ENCODE results near the gene CFAP61. TPM values are rescaled to one million over a fixed set of nuclear protein-coding genes. Genes with fewer than 3 reads are reported as not detected.
"Not testable (repeated sequence)": the region's sequence is repeated elsewhere in the genome, so short reads cannot be mapped to it uniquely, and the experiment has no call there.

Gene CFAP61
- total RNA-seq: 8.6 TPM
- long read RNA-seq, partial matches to known transcripts: 1 of 3 reads
- long read RNA-seq, other reads (novel, unspliced or antisense): 2 of 3 reads

GRCh38 chr20:20052074-20052970 lies at the start of gene CFAP61, which contains the start of gene CRNKL1:
TSS of gene CFAP61 (plus strand) at chr20:20052532. CDS start at chr20:20056654, 4,122 bp downstream.
TSS of gene CRNKL1 (minus strand) at chr20:20052466. CDS start at chr20:20052342, 124 bp downstream.
- peaks cover 17% of the 10 kb centered on the region for H3K4me1 ChIP-seq
- TF ChIP-seq CTCF (IDR thresholded peaks at IDR 0.05): no peak
- peaks cover 34% of the 10 kb centered on the region for H3K36me3 ChIP-seq
- H3K27ac ChIP-seq: peak within 1 kb of the TSS; percentile 87
- peak within 1 kb of the TSS; percentile 88 for H3K4me3 ChIP-seq
- no peaks in the 10 kb centered on the region for H3K27me3 ChIP-seq (ENCODE audit: low read depth)
- intact Hi-C loops (cut with DNase I): no loop called here
- H3K9me3 ChIP-seq: no peaks in the 10 kb centered on the region
- ATAC-seq (peak; percentile 99), DNase-seq (peak; percentile 98)

- TF ChIP-seq CTCF (IDR thresholded peaks at IDR 0.05): no peak
- H3K36me3 ChIP-seq: peaks cover 43% of the 10 kb centered on the region
- DNase-seq (no peak), ATAC-seq (peak; percentile 60 to 65)
- peak overlapping the region; percentile 61 for H3K27ac ChIP-seq
- no peaks in the 10 kb centered on the region for H3K27me3 ChIP-seq (ENCODE audit: low read depth)
- H3K4me3 ChIP-seq: peak overlapping the region; percentile 28
- H3K9me3 ChIP-seq: no peaks in the 10 kb centered on the region
- H3K4me1 ChIP-seq: peaks cover 51% of the 10 kb centered on the region
- intact Hi-C loops (cut with DNase I): no loop called here
These were observed 49.0 kb upstream of the CFAP61 start for GRCh38 chr20:20003031-20003954.

- intact Hi-C loops (cut with DNase I); DNase-seq; H3K27me3 ChIP-seq (ENCODE audit: low read depth); H3K9me3 ChIP-seq; ATAC-seq: not testable (repeated sequence)
- Histone ChIP-seq H3K4me3 (peak overlapping the region; percentile 28), H3K4me1 (peaks cover 45% of the 10 kb centered on the region), H3K36me3 (peaks cover 37% of the 10 kb centered on the region), H3K27ac (peak overlapping the region; percentile 61)
These were observed 48.4 kb upstream of the CFAP61 start for GRCh38 chr20:20003955-20004322.

GRCh38 chr20:20005342-20005741 lies 47.0 kb upstream of the CFAP61 start:
- H3K27me3 ChIP-seq (ENCODE audit: low read depth): no peaks in the 10 kb centered on the region
- intact Hi-C loops (cut with DNase I): no loop called here
- no peaks in the 10 kb centered on the region for H3K9me3 ChIP-seq
- H3K36me3 ChIP-seq: peaks cover 23% of the 10 kb centered on the region
- H3K4me1 ChIP-seq: peaks cover 36% of the 10 kb centered on the region
- ATAC-seq (no peak), DNase-seq (no peak)
- peak overlapping the region; percentile 33 for H3K27ac ChIP-seq
- no peak for TF ChIP-seq CTCF (IDR thresholded peaks at IDR 0.05)
- no peak overlapping the region for H3K4me3 ChIP-seq

- ATAC-seq: no peak
- peaks cover 25% of the 10 kb centered on the region for H3K4me1 ChIP-seq
- no peak for DNase-seq
- no peaks in the 10 kb centered on the region for H3K9me3 ChIP-seq
- no peak overlapping the region for H3K4me3 ChIP-seq
- H3K27ac ChIP-seq: no peak overlapping the region
- no peaks in the 10 kb centered on the region for H3K27me3 ChIP-seq (ENCODE audit: low read depth)
- no peak for TF ChIP-seq CTCF (IDR thresholded peaks at IDR 0.05)
- no peaks in the 10 kb centered on the region for H3K36me3 ChIP-seq
- intact Hi-C loops (cut with DNase I): no loop called here
These were observed 42.5 kb upstream of the CFAP61 start for GRCh38 chr20:20009784-20010253.

Data from lower lobe of right lung (tissue), 2 donors.